Measurements from ENCODE around the gene LLCFC1. TPM values are rescaled to one million over a fixed set of nuclear protein-coding genes. Genes with fewer than 3 reads are reported as not detected.

LLCFC1 gene
- total RNA-seq, 2 donors from 2014 or later = not detected

GRCh38 chr7:142938611-142939010, 673 bp upstream of the LLCFC1 start:
- DNase-seq (no peak), ATAC-seq (no peak)
- no peak overlapping the region for H3K27ac Mint-ChIP-seq
- H3K4me1 Mint-ChIP-seq = peaks cover 10% of the 10 kb centered on the region
- H3K36me3 Mint-ChIP-seq (ENCODE audit: low read depth) = peaks cover 4% of the 10 kb centered on the region
- H3K27me3 Mint-ChIP-seq = peaks cover 52% of the 10 kb centered on the region
- H3K4me3 Mint-ChIP-seq = no peak overlapping the region
- no peaks in the 10 kb centered on the region for H3K9me3 ChIP-seq (ENCODE audit: control insufficient read depth, low read length, poor library complexity, severe bottlenecking)

- ATAC-seq = no peak
Observed at GRCh38 chr7:142940966-142941535, 1.8 kb downstream of the LLCFC1 start.

DNA sequence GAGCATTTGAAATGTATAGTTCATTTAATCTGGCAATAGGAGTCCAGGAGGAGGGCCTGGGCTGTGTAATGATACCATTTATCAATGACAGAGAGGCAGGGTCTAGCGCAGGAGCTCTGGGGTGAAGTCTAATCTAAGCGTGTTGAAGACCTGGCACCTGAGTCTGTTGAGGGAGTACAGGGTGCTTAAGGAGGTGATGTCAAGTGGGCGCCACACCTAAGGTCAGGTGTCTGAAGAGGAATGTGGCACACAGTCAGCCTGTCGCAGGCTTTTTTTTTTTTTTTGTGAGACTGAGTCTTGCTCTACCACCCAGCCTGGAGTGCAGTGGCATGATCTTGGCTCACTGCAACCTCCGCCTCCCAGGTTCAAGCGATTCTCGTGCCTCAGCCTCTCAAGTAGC, 2.3 kb downstream of the LLCFC1 start:
- ATAC-seq = no peak
- peaks cover 56% of the 10 kb centered on the region for H3K27me3 Mint-ChIP-seq
- no peak for DNase-seq
- peaks cover 7% of the 10 kb centered on the region for H3K4me1 Mint-ChIP-seq
- peaks cover 2% of the 10 kb centered on the region for H3K36me3 Mint-ChIP-seq (ENCODE audit: low read depth)
- no peak overlapping the region for H3K27ac Mint-ChIP-seq
- no peaks in the 10 kb centered on the region for H3K9me3 ChIP-seq (ENCODE audit: control insufficient read depth, low read length, poor library complexity, severe bottlenecking)
- H3K4me3 Mint-ChIP-seq = no peak overlapping the region

More at GRCh38 chr7:142940966-142941535, 1.8 kb downstream of the LLCFC1 start:
- Mint-ChIP-seq H3K27ac (no peak overlapping the region), H3K4me3 (no peak overlapping the region), H3K4me1 (peaks cover 7% of the 10 kb centered on the region), H3K36me3 (ENCODE audit: low read depth) (peaks cover 2% of the 10 kb centered on the region), H3K27me3 (peaks cover 54% of the 10 kb centered on the region)
- DNase-seq = no peak
- no peaks in the 10 kb centered on the region for H3K9me3 ChIP-seq (ENCODE audit: control insufficient read depth, low read length, poor library complexity, severe bottlenecking)

- DNase-seq (no peak), ATAC-seq (no peak)
- H3K9me3 ChIP-seq (ENCODE audit: control insufficient read depth, low read length, poor library complexity, severe bottlenecking) = no peaks in the 10 kb centered on the region
- Mint-ChIP-seq H3K27ac (no peak overlapping the region), H3K4me3 (no peak overlapping the region), H3K4me1 (peaks cover 7% of the 10 kb centered on the region), H3K36me3 (ENCODE audit: low read depth) (peaks cover 4% of the 10 kb centered on the region), H3K27me3 (peaks cover 59% of the 10 kb centered on the region)
Observed at GRCh38 chr7:142942746-142943145, 3.5 kb downstream of the LLCFC1 start.

DNA sequence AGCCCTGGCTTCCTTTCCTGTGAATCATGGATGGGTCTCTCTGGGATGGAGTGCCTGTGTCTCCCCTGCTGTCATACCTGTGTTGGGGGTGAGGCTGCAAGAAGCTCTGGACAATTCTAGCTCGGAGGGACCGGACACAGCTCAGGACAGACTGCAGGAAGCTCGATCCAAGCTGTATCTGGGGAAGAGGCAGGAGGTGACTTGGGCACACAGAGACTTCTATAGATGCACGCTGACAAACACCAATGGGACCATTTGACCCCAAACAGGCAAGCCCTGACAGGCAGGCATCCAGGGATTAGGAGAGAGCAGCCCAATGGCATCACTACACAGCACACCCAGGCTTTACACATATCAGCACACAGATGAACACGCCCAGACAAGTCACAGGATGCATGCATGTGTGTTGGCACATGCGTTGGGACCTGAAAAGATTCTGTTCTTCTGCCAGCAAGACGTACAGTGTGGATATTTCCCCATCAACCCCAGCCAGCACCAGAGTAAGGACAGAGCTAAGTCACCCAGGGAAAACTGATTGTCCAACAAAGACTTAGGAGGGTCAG, 4.5 kb downstream of the LLCFC1 start:
- Mint-ChIP-seq H3K36me3 (ENCODE audit: low read depth) (peaks cover 4% of the 10 kb centered on the region), H3K27me3 (peaks cover 68% of the 10 kb centered on the region), H3K27ac (no peak overlapping the region), H3K4me1 (peaks cover 5% of the 10 kb centered on the region), H3K4me3 (no peak overlapping the region)
- no peak for DNase-seq
- ATAC-seq = no peak
- H3K9me3 ChIP-seq (ENCODE audit: control insufficient read depth, low read length, poor library complexity, severe bottlenecking) = no peaks in the 10 kb centered on the region

- ATAC-seq (no peak), DNase-seq (no peak)
- no peak overlapping the region for H3K27ac Mint-ChIP-seq
- H3K4me3 Mint-ChIP-seq = no peak overlapping the region
- peaks cover 4% of the 10 kb centered on the region for H3K4me1 Mint-ChIP-seq
- H3K9me3 ChIP-seq (ENCODE audit: control insufficient read depth, low read length, poor library complexity, severe bottlenecking) = no peaks in the 10 kb centered on the region
- H3K36me3 Mint-ChIP-seq (ENCODE audit: low read depth) = peaks cover 4% of the 10 kb centered on the region
- H3K27me3 Mint-ChIP-seq = peaks cover 64% of the 10 kb centered on the region
Observed at GRCh38 chr7:142945001-142945400, 5.7 kb downstream of the LLCFC1 start.

DNA sequence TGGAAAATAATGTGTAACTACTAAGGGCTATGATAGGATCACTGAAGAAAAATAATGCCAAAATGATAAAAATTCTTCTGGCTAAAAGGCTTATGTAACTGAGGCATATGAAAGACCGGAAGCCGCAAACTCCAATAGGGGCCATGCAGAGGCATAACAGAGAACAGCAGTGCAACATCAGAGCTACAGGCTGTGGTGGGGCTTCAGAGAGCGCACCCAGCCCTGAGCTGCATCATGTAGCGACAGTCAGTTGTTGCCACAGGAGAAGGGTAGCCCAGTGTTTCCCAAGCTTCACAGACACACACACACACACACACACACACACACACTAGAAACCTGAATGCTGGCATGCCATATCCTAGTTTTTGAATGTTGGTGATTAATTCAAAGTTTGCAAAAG, 9.3 kb downstream of the LLCFC1 start:
- no peak for DNase-seq
- Mint-ChIP-seq H3K4me3 (no peak overlapping the region), H3K27me3 (peaks cover 44% of the 10 kb centered on the region), H3K4me1 (no peaks in the 10 kb centered on the region), H3K36me3 (ENCODE audit: low read depth) (peaks cover 3% of the 10 kb centered on the region), H3K27ac (no peak overlapping the region)
- no peaks in the 10 kb centered on the region for H3K9me3 ChIP-seq (ENCODE audit: control insufficient read depth, low read length, poor library complexity, severe bottlenecking)
- no peak for ATAC-seq

DNA sequence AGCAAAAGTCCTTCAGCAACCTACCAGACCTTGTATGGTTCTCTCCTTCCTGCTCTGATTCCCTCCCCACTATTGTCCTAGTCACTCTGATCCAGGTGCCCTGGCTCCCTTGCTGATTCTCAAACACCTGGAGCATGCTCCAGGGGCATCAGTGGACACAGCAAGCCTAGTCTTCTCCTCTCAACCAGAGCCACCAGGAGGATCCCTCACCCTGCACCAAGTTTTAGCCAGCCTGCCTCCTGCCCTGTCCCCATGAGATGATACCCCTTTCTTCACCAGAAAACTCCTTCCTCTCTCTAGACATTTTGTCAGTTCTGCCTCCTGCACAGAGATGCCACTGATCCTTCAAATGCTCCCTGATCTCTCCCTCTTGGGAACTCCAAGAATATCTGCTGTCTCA, 11.0 kb downstream of the LLCFC1 start:
- DNase-seq (no peak), ATAC-seq (no peak)
- Mint-ChIP-seq H3K36me3 (ENCODE audit: low read depth) (peaks cover 3% of the 10 kb centered on the region), H3K4me1 (no peaks in the 10 kb centered on the region), H3K27me3 (peaks cover 32% of the 10 kb centered on the region), H3K27ac (no peak overlapping the region), H3K4me3 (no peak overlapping the region)
- H3K9me3 ChIP-seq (ENCODE audit: control insufficient read depth, low read length, poor library complexity, severe bottlenecking) = no peaks in the 10 kb centered on the region

DNA sequence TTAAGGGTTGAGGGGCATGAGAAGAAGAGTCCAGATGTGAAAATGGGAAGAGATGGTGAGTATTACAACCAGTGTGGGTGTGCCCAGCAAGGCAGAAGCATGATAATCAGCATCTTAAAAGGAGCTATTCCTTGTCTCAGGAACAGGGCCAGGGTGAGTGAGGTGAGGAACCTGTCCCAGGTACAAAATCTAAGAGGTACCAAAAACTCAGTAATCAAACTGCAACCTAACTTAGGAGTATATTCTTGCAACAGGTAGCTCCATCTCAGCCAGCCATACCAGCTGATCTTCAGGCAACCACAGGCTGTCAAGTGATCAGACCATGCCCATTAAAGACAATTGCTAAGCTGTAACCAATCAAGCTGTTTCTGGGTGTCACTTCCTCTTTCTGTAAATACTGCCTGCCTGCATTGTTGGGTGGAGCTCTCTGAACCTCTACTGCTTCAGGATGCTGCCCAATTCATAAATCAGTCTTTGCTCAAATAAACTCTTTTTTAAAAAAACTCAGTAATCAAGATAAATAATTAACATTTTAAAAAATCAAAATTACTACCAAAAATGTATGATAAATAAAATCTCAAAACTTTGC, 15.5 kb downstream of the LLCFC1 start:
- Mint-ChIP-seq H3K36me3 (ENCODE audit: low read depth) (peaks cover 3% of the 10 kb centered on the region), H3K4me1 (no peaks in the 10 kb centered on the region), H3K4me3 (no peak overlapping the region), H3K27ac (no peak overlapping the region), H3K27me3 (peaks cover 21% of the 10 kb centered on the region)
- ATAC-seq (peak; percentile 28), DNase-seq (no peak)
- no peaks in the 10 kb centered on the region for H3K9me3 ChIP-seq (ENCODE audit: control insufficient read depth, low read length, poor library complexity, severe bottlenecking)

DNA sequence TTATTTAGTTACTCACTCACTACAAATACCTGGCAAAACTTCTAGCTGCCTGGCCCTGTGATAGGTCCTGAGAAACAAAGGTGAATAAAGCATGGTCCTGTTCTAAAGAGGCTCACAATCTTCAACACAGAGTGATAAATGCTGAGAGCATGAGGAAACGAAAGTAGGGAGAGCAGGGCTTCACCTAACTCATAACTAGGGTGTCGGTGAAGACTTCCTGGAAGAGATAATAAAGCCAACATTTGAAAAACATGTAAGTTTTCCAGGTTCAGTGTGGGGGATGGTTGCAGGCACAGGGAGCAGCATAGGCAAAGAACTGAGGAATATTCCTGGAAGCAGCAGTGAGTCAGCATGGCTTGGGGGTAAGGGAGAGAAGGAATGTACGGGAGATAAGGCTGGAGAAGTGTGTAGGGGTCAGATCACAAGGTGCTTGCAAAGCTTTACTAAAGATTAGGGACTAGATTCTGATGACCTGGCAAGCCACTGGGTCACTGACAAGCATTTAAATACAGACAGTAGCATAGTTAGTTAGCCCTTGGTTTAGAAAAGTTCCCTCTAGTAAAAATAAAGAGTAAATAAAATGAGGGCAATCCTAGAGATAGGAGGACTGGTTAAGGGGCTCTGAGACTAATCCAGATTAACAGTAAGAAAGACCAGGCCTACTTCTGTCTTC, 17.8 kb downstream of the LLCFC1 start:
- no peaks in the 10 kb centered on the region for H3K9me3 ChIP-seq (ENCODE audit: control insufficient read depth, low read length, poor library complexity, severe bottlenecking)
- H3K36me3 Mint-ChIP-seq (ENCODE audit: low read depth) = peaks cover 12% of the 10 kb centered on the region
- peak overlapping the region; percentile 8 for H3K4me3 Mint-ChIP-seq
- no peak overlapping the region for H3K27ac Mint-ChIP-seq
- ATAC-seq (no peak), DNase-seq (no peak)
- peaks cover 27% of the 10 kb centered on the region for H3K27me3 Mint-ChIP-seq
- no peaks in the 10 kb centered on the region for H3K4me1 Mint-ChIP-seq

DNA sequence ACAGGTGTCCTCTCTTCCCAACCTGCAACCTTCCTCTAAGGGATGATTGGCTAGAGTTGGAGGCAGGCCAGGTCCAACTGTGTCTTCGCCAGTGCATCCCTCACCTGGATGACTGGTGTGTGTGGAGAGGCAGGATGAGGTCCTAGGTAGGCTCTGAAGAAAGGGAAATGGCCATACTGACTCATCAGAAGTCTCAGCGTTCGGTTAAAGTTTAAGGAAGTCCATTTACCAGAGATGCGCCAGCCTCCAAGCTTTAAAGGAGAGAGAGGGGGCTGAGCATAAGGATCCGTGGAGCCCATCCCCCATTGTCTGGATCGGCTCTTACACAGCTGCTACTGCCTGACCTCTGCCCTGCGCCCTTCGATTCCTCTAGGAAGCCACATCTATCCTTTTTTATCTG, 18.4 kb downstream of the LLCFC1 start:
- no peak for ATAC-seq
- Mint-ChIP-seq H3K4me1 (no peaks in the 10 kb centered on the region), H3K36me3 (ENCODE audit: low read depth) (peaks cover 12% of the 10 kb centered on the region), H3K27me3 (peaks cover 27% of the 10 kb centered on the region), H3K4me3 (no peak overlapping the region), H3K27ac (no peak overlapping the region)
- no peak for DNase-seq
- no peaks in the 10 kb centered on the region for H3K9me3 ChIP-seq (ENCODE audit: control insufficient read depth, low read length, poor library complexity, severe bottlenecking)

DNA sequence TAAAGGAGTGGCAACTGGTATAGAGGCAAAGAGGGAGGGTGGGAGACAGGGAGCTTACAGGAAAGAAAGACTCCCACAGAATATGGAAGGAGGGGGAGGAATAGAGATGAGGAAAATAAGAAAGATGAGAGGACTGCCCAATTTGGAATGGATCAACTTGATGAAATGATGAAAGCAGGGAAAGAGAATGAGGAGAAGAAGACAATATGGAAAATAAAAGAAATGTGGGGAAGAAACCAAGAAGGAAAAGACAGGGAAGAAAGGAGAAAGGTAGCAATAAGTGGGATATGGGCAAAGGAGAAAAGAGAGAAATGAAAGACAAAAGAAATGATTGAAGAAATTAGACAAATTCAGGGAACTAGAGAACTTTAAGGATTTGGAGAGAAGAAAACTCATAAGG, 19.9 kb downstream of the LLCFC1 start:
- no peak overlapping the region for H3K27ac Mint-ChIP-seq
- ATAC-seq (no peak), DNase-seq (no peak)
- H3K4me3 Mint-ChIP-seq = no peak overlapping the region
- peaks cover 42% of the 10 kb centered on the region for H3K27me3 Mint-ChIP-seq
- H3K4me1 Mint-ChIP-seq = no peaks in the 10 kb centered on the region
- H3K36me3 Mint-ChIP-seq (ENCODE audit: low read depth) = peaks cover 12% of the 10 kb centered on the region
- no peaks in the 10 kb centered on the region for H3K9me3 ChIP-seq (ENCODE audit: control insufficient read depth, low read length, poor library complexity, severe bottlenecking)

- no peaks in the 10 kb centered on the region for H3K9me3 ChIP-seq (ENCODE audit: control insufficient read depth, low read length, poor library complexity, severe bottlenecking)
- Mint-ChIP-seq H3K4me3 (no peak overlapping the region), H3K27ac (no peak overlapping the region), H3K4me1 (no peaks in the 10 kb centered on the region), H3K27me3 (peaks cover 56% of the 10 kb centered on the region), H3K36me3 (ENCODE audit: low read depth) (peaks cover 12% of the 10 kb centered on the region)
- DNase-seq = no peak
- no peak for ATAC-seq
Observed at GRCh38 chr7:142960955-142961512, 21.8 kb downstream of the LLCFC1 start.
